Adipocyte (in vitro differentiated cells): ENCODE results near the gene IFT43.

ENCODE experiments used
- DNase-seq: peaks from one replicate; pipeline ENCODE4 v3.0.0-alpha.2; 2015; ENCODE audit warnings: low read depth
- H3K27me3 ChIP-seq: replicated peaks from 2 replicates; pipeline ENCODE4 v1.7.0; 2013; ENCODE audit warnings: mild to moderate bottlenecking, low read length, moderate library complexity; ENCODE audit not compliant: control insufficient read depth, insufficient read depth
- H3K36me3 ChIP-seq: 2 replicates; pipeline ENCODE4 v1.7.0; 2013; ENCODE audit warnings: low read length, mild to moderate bottlenecking, moderate library complexity; ENCODE audit not compliant: control insufficient read depth, insufficient read depth, severe bottlenecking
- H3K4me1 ChIP-seq: 2 replicates; pipeline ENCODE4 v1.7.0; 2013; ENCODE audit warnings: mild to moderate bottlenecking, low read length, moderate library complexity; ENCODE audit not compliant: control insufficient read depth, insufficient read depth
- H3K4me3 ChIP-seq: 2 replicates; pipeline ENCODE4 v1.7.0; 2013; ENCODE audit warnings: mild to moderate bottlenecking, low read length, moderate library complexity
- H3K9ac ChIP-seq: 2 replicates; pipeline ENCODE4 v1.7.0; 2013; ENCODE audit warnings: mild to moderate bottlenecking, low read length, moderate library complexity
- H3K9me3 ChIP-seq: 2 replicates; pipeline ENCODE4 v1.7.0; 2013; ENCODE audit warnings: mild to moderate bottlenecking, low read length, moderate library complexity; ENCODE audit not compliant: control insufficient read depth

The IFT43 gene

DNA sequence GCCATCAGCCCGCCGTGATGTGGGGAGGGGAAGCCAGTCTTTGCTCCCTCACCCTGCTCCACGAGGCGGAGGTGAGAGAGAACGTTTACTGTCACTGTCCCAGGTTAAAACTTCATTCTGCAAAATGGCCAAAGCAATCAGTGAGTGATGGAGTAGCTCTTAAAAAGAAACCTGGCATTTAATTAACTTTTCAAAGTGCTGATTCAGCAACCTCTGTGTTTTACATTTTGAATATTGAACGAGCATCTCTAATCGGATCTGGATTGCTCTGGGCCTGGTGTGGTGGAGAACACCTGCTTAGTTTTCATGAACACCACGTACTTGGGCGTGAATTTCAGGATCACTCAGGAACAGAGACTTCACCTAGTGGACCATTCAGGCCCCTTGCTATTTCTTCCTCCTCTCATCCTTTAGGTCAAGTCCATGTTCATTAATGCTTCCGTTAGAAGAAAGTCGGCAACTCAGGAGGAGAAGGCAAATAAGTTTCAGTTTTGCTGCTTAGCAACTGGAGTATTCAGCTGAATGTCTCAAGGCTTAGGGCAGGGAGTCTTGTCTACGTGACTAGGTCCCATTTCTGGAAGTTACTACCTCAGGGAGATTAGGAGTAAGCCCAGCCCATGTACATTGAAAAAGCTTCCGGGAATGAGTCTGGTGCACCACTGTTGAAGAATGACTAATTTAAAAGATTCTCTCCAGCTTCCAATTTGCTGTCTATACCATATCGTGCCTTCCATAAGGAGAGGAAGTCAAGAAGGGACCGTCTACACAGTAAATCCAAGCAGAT is 68.2 kb downstream of the IFT43 start:
- no peak overlapping the region for H3K4me3 ChIP-seq
- peaks cover 3% of the 10 kb centered on the region for H3K36me3 ChIP-seq
- no peaks in the 10 kb centered on the region for H3K9me3 ChIP-seq
- no peaks in the 10 kb centered on the region for H3K4me1 ChIP-seq
- no peaks in the 10 kb centered on the region for H3K27me3 ChIP-seq
- H3K9ac ChIP-seq = no peak overlapping the region
- DNase-seq = no peak

DNA sequence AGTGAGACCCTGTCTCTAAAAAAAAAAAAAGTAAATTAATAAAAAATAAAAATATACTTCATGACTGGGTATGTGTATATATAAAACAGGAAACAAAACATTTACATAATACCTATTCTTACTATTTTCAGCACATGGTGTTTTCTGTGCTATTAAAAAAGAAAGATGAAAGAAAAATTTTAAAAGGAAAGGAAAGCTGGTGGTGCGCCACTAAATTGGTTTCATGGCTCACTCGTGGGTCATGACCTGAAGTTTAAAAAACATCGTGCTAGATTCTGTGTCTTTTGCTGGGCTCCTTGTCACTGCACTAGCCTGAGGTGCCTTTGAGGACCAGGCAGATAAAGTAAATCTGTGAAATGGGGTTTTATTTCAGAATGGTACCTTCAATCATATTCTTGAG is 69.8 kb downstream of the IFT43 start:
- no peak for DNase-seq
- H3K27me3 ChIP-seq = no peaks in the 10 kb centered on the region
- H3K4me3 ChIP-seq = no peak overlapping the region
- no peak overlapping the region for H3K9ac ChIP-seq
- no peaks in the 10 kb centered on the region for H3K4me1 ChIP-seq
- H3K9me3 ChIP-seq = no peaks in the 10 kb centered on the region
- H3K36me3 ChIP-seq = peaks cover 14% of the 10 kb centered on the region

DNA sequence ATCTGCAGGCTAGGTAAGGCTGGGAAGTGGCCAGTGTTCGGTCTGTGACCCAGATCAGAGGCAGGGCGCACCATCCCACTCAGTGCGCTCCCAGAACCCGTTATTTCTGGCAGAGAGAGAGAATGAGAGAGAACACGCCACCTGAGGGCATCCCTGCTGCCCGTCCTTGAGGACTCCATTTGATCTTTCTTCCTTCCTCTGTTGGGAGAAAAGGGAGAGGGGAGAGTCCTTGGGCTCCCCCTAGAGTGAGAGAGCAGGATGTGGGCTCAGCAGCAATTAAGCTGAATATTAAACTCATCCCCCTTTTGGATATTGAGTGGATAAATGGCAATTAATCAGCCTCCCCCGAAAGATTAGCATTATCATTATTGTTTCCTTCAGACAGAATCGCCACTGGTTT is 70.6 kb downstream of the IFT43 start:
- no peaks in the 10 kb centered on the region for H3K9me3 ChIP-seq
- DNase-seq = no peak
- peaks cover 17% of the 10 kb centered on the region for H3K36me3 ChIP-seq
- H3K27me3 ChIP-seq = no peaks in the 10 kb centered on the region
- H3K9ac ChIP-seq = no peak overlapping the region
- H3K4me1 ChIP-seq = no peaks in the 10 kb centered on the region
- no peak overlapping the region for H3K4me3 ChIP-seq

DNA sequence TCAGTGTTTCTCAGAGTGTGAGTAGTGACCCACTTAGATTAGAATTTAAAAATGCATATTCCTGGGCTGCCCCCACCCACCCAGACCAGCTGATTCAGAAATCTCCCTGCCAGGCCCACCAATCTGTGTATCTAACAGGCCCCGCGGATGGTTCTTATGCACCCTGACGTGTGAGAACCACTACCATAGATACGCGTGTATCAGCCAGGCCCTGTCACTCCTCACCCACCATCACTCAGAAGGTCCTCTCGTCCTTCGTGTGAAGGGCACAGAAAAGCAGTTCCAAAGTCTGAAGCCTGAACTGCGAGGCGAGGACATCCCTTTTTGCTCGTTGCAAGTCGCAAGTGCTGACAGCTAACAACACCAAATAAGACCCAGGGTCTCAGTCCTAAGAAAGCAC is 72.4 kb downstream of the IFT43 start:
- no peak for DNase-seq
- Histone ChIP-seq H3K4me1 (no peaks in the 10 kb centered on the region), H3K4me3 (no peak overlapping the region), H3K9ac (no peak overlapping the region), H3K27me3 (no peaks in the 10 kb centered on the region), H3K36me3 (peaks cover 18% of the 10 kb centered on the region), H3K9me3 (no peaks in the 10 kb centered on the region)

DNA sequence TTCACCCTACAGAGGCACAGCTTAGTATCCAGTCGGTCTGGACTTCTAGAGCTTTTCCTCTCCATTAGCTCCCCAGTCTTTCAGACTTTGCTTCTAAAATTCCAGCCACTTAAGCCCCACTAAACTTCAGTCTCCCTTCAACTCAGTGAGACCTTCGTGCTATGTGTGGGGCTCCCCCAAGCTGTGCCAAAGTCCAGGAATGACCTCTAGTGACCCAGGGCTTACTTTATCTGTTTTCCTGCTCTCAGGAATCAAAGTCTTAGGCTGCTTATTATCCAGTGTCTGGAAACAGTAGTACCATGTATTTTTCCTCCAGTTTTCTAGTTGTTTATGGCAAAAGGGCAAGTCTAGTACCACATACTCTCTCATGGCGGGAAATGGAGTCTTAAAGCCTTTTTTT is 77.8 kb downstream of the IFT43 start:
- H3K4me1 ChIP-seq = no peaks in the 10 kb centered on the region
- H3K36me3 ChIP-seq = peaks cover 30% of the 10 kb centered on the region

DNA sequence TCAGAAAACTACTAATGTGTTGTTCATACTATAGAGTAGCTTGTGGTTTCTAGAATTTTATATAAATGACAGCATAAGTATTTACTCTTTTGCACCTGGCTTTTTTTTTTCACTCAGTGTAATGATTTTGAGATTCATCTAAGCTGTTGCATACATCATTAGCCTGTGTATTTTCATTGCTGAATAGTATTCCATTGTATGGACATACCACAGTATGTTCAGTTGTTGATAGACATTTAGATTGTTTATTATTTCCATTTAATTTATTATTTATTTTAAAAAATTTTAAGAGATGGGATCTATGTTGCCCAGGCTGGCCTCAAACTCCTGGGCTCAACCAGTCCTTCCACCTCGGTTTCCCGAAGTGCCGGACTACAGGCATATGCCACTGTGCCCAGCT is 80.0 kb downstream of the IFT43 start:
- Histone ChIP-seq H3K4me3 (no peak overlapping the region), H3K36me3 (peaks cover 23% of the 10 kb centered on the region), H3K9ac (no peak overlapping the region), H3K27me3 (no peaks in the 10 kb centered on the region), H3K4me1 (no peaks in the 10 kb centered on the region), H3K9me3 (peaks cover 4% of the 10 kb centered on the region)
- DNase-seq = no peak

More for the DNA sequence above, 77.8 kb downstream of the IFT43 start:
- no peak for DNase-seq
- H3K27me3 ChIP-seq = no peaks in the 10 kb centered on the region
- H3K9me3 ChIP-seq = peaks cover 4% of the 10 kb centered on the region
- no peak overlapping the region for H3K9ac ChIP-seq
- H3K4me3 ChIP-seq = no peak overlapping the region

DNA sequence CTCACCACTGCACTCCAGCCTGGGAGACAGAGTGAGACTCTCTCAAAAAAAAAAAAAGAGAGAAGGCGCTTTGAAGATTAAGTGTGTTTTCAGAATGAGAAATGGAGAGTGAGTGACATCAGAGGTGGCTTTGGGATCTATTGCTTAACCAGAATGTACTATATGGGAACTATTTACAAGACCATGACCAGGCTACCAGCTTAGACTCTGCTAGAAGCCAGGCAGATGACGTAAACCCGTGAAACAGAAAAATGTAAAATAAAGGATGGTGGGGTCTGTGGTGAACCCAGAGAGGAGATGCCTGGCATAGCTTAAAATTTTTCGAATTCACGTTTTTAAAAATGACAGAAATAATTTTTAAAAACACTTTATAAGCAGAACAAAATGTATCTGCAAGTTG is 82.0 kb downstream of the IFT43 start:
- Histone ChIP-seq H3K4me1 (no peaks in the 10 kb centered on the region), H3K36me3 (peaks cover 31% of the 10 kb centered on the region), H3K9me3 (peaks cover 4% of the 10 kb centered on the region), H3K27me3 (no peaks in the 10 kb centered on the region), H3K4me3 (no peak overlapping the region), H3K9ac (no peak overlapping the region)
- peak; percentile 12 for DNase-seq

DNA sequence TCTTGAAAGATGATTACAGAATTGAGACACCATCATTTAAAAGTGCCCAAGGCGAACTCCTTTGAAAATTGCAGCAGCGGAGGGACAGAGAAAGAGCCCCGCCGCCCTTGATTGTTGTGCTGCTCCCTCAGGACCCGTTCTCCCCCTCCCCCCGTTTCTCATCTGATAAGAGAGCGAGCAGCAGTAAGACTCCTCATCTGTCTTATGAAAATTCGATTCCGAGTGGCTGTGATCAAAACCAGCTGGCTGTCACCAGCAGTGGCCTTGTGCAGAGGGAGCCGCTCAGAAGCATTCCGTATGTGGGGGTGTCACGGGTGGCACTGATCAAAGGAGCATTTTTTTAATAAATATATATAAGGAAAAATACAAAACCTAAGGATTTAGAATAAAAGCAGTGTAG is 88.2 kb downstream of the IFT43 start:
- H3K27me3 ChIP-seq = no peaks in the 10 kb centered on the region
- no peak for DNase-seq
- peaks cover 16% of the 10 kb centered on the region for H3K36me3 ChIP-seq
- H3K9ac ChIP-seq = no peak overlapping the region
- H3K4me3 ChIP-seq = no peak overlapping the region
- no peaks in the 10 kb centered on the region for H3K9me3 ChIP-seq
- no peaks in the 10 kb centered on the region for H3K4me1 ChIP-seq

DNA sequence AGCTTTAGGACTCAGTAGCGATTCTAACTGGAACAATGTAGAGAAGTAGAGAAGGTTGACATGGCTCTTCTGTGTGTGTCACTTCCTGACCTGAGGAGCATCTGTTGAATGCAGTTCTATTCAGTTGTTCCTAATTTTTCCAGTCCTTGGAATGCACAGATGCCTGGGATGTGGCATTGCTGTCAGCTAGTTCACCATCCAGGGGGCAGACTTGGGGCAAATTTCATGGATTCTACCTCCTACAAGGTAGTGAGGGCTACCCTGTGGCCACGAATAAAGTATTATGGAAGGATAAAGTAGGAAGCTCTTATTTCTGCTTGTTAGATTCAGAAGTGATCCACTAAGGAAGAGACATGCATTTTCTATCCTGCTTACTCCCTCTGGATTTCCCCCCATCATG is 91.8 kb downstream of the IFT43 start:
- no peaks in the 10 kb centered on the region for H3K9me3 ChIP-seq

DNA sequence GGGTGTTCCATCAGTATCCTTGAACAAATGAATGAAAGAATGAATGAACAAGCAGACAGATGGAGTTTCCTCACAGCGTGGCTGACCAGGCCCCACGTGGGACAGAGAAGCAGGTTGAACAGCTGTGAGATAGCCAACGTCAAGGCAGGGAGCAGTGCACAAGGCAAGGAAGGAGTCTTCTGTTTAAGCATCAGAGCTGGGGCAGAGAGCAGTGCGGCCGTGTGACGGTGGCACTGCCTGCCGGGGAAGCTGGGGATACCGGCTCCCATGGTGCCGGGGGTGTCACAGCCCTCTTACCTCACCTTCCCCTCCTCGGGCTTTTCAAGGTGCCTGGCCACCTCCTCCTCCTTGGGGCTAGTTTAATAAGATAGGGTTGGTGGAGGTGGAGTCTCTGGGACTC is 92.9 kb downstream of the IFT43 start:
- Histone ChIP-seq H3K4me3 (no peak overlapping the region), H3K27me3 (no peaks in the 10 kb centered on the region)

More for the DNA sequence above, 91.8 kb downstream of the IFT43 start:
- Histone ChIP-seq H3K4me3 (no peak overlapping the region), H3K36me3 (peaks cover 1% of the 10 kb centered on the region), H3K4me1 (no peaks in the 10 kb centered on the region), H3K9ac (no peak overlapping the region), H3K27me3 (no peaks in the 10 kb centered on the region)
- no peak for DNase-seq

DNA sequence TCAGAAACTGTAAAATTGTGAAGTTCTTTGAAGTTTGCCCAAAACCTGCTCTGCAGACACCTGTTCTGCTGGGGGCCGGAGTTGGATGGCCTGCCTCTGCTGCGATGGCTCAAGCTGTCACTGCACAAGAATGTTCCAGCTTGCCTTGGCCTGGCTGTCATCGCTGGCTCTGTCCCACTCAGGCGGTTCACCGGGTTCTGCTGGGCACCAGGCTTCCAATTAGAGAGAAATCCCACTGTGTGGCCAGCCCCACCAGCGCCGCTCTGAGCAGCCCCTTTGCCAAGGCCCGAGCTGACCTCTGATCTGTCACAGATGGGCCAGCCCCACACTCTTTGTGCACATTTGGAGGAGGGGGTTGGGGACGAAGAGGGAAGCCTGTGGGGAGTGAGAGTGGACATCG is 94.5 kb downstream of the IFT43 start:
- no peak overlapping the region for H3K9ac ChIP-seq
- H3K4me3 ChIP-seq = no peak overlapping the region
- no peaks in the 10 kb centered on the region for H3K4me1 ChIP-seq
- DNase-seq = no peak
- H3K27me3 ChIP-seq = no peaks in the 10 kb centered on the region
- H3K36me3 ChIP-seq = peaks cover 18% of the 10 kb centered on the region
- no peaks in the 10 kb centered on the region for H3K9me3 ChIP-seq

More for the DNA sequence above, 92.9 kb downstream of the IFT43 start:
- no peak for DNase-seq
- no peak overlapping the region for H3K9ac ChIP-seq
- H3K9me3 ChIP-seq = no peaks in the 10 kb centered on the region
- peaks cover 8% of the 10 kb centered on the region for H3K36me3 ChIP-seq
- no peaks in the 10 kb centered on the region for H3K4me1 ChIP-seq

DNA sequence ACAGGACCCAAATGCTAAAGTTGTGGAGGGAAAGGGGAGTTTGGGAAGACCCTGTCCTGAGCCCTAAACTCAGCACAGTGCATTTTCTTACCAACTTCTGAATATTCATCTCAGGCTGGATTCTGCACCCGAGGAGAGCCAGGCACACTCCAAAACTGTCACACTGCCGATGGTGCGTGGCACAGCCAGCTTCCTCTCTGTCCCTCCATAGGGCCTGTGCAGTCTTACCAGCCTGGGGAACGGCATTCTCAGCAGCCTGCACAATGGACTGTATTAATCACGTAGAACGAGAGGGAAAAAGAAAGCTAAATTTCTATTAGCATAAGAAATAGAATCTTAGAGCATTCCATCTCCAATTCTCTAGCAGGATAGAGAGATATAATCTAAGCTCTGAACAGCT is 94.9 kb downstream of the IFT43 start:
- Histone ChIP-seq H3K4me1 (no peaks in the 10 kb centered on the region), H3K36me3 (peaks cover 18% of the 10 kb centered on the region), H3K9me3 (no peaks in the 10 kb centered on the region), H3K9ac (no peak overlapping the region), H3K27me3 (no peaks in the 10 kb centered on the region), H3K4me3 (no peak overlapping the region)
- DNase-seq = no peak
